ENCODE results near the gene TCEANC2.

TCEANC2 gene

GRCh38 chr1:54117815-54118563, 64.6 kb downstream of the TCEANC2 start:
- H3K27ac ChIP-seq (ENCODE audit: low read depth, low read length) = no peak overlapping the region
- H3K4me1 ChIP-seq (ENCODE audit: control insufficient read depth, insufficient read depth, low read length) = peaks cover 19% of the 10 kb centered on the region
- no peak overlapping the region for H3K4me3 ChIP-seq (ENCODE audit: low read depth, low read length)
- peaks cover 13% of the 10 kb centered on the region for H3K27me3 ChIP-seq (ENCODE audit: control insufficient read depth, insufficient read depth, low read length)
- H3K36me3 ChIP-seq (ENCODE audit: control insufficient read depth, insufficient read depth, low read length) = no peaks in the 10 kb centered on the region
- no peaks in the 10 kb centered on the region for H3K9me3 ChIP-seq (ENCODE audit: control insufficient read depth, insufficient read depth, low read depth, low read length)
- H3K9ac ChIP-seq (ENCODE audit: low read length) = no peak overlapping the region

DNA sequence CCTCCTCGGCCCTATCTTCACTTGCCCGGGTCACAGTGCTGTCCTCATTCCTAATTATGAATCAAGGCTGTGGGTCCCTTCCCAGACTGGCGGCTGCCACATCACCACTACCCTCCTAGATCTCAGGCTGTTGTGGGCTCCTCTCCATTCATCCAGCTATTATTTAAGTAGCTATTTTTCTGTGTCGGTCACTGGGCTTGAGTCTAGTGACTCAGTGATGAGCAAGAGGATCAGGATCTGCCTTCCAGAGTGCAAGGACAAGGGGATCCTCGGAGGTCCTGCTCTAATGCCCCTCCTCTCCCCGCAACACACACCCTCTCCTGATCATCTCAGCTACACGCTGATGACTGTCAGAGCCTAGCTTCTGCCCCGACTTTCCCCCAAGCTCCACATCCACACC, 65.3 kb downstream of the TCEANC2 start:
- H3K9ac ChIP-seq (ENCODE audit: low read length) = no peak overlapping the region

GRCh38 chr1:54120018-54120697, 66.8 kb downstream of the TCEANC2 start:
- Histone ChIP-seq H3K4me3 (ENCODE audit: low read depth, low read length) (no peak overlapping the region), H3K27me3 (ENCODE audit: control insufficient read depth, insufficient read depth, low read length) (peaks cover 15% of the 10 kb centered on the region), H3K4me1 (ENCODE audit: control insufficient read depth, insufficient read depth, low read length) (peaks cover 32% of the 10 kb centered on the region), H3K27ac (ENCODE audit: low read depth, low read length) (no peak overlapping the region), H3K36me3 (ENCODE audit: control insufficient read depth, insufficient read depth, low read length) (no peaks in the 10 kb centered on the region), H3K9me3 (ENCODE audit: control insufficient read depth, insufficient read depth, low read depth, low read length) (no peaks in the 10 kb centered on the region), H3K9ac (ENCODE audit: low read length) (no peak overlapping the region)

More for the DNA sequence above, 65.3 kb downstream of the TCEANC2 start:
- Histone ChIP-seq H3K27ac (ENCODE audit: low read depth, low read length) (no peak overlapping the region), H3K4me3 (ENCODE audit: low read depth, low read length) (no peak overlapping the region), H3K27me3 (ENCODE audit: control insufficient read depth, insufficient read depth, low read length) (peaks cover 15% of the 10 kb centered on the region), H3K9me3 (ENCODE audit: control insufficient read depth, insufficient read depth, low read depth, low read length) (no peaks in the 10 kb centered on the region), H3K36me3 (ENCODE audit: control insufficient read depth, insufficient read depth, low read length) (no peaks in the 10 kb centered on the region), H3K4me1 (ENCODE audit: control insufficient read depth, insufficient read depth, low read length) (peaks cover 19% of the 10 kb centered on the region)

- no peak overlapping the region for H3K27ac ChIP-seq (ENCODE audit: low read depth, low read length)
- peak overlapping the region; percentile 58 for H3K4me3 ChIP-seq (ENCODE audit: low read depth, low read length)
- no peaks in the 10 kb centered on the region for H3K36me3 ChIP-seq (ENCODE audit: control insufficient read depth, insufficient read depth, low read length)
- H3K4me1 ChIP-seq (ENCODE audit: control insufficient read depth, insufficient read depth, low read length) = peaks cover 32% of the 10 kb centered on the region
- H3K9ac ChIP-seq (ENCODE audit: low read length) = peak overlapping the region; percentile 2
- H3K9me3 ChIP-seq (ENCODE audit: control insufficient read depth, insufficient read depth, low read depth, low read length) = no peaks in the 10 kb centered on the region
- H3K27me3 ChIP-seq (ENCODE audit: control insufficient read depth, insufficient read depth, low read length) = peaks cover 15% of the 10 kb centered on the region
These were observed 67.5 kb downstream of the TCEANC2 start for GRCh38 chr1:54120698-54121481.

DNA sequence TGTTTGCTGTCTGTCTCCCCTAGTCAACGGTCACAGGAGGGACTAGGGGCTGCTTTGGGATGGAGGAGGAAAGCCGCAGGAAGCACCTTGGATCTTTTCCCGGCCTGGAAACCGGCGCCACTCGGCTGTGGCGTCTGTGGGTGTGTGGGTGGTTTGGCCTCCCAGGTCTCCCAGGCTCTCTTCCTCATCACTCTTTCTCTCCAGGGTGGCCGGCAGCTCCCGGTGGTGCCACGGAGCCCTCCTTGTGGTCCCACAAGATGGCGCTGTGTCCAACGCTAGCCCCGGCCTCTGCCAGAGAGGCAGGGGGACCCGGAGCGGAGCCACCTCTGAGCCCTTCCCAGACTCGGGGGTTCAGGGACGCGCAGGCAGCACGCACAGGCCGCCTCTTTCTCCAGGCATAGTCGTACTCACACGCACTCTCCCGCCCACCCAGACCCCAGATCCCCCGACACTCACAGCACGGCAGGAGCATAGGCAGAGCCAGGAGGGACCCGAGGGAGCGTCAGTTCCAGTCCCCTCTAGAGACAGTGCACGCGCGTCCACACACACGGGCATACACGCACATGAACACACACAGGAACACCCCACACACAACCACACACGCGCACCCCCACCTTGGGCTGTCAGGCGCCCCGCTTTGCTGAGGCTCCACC, 68.2 kb downstream of the TCEANC2 start:
- Histone ChIP-seq H3K9ac (ENCODE audit: low read length) (peak overlapping the region; percentile 2), H3K4me3 (ENCODE audit: low read depth, low read length) (peak overlapping the region; percentile 58), H3K9me3 (ENCODE audit: control insufficient read depth, insufficient read depth, low read depth, low read length) (no peaks in the 10 kb centered on the region), H3K36me3 (ENCODE audit: control insufficient read depth, insufficient read depth, low read length) (no peaks in the 10 kb centered on the region), H3K27ac (ENCODE audit: low read depth, low read length) (no peak overlapping the region), H3K27me3 (ENCODE audit: control insufficient read depth, insufficient read depth, low read length) (peaks cover 15% of the 10 kb centered on the region), H3K4me1 (ENCODE audit: control insufficient read depth, insufficient read depth, low read length) (peaks cover 31% of the 10 kb centered on the region)

DNA sequence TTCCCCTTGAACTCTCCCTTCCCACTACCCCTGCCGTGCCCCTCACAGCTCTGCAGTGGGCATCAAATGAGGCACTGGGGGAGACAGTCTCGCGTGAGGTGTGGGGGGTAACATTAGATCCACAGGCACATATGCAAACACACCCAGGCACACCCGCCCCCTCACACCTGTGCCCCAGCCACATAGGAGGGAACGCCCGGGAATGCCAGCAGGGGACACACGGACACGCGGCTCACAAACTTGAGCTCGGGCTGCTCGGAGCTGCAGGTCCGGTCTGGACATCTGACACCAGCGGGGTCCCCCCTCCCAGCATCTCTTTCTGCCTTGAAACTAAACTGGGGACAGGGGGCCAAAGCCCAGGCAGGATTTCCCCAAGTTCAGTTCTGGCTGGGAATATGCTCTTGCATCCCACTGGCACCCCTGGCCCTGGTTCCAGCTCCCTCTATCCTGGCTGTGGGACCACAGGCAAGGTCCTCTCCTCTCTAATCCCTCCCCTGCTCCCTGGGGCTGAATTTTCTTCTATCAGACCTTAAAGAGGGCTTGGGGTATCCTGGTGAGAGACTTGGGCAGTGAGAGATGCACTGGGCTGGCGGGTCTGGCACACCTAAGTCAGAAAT, 68.8 kb downstream of the TCEANC2 start:
- Histone ChIP-seq H3K27me3 (ENCODE audit: control insufficient read depth, insufficient read depth, low read length) (peaks cover 15% of the 10 kb centered on the region), H3K9ac (ENCODE audit: low read length) (no peak overlapping the region), H3K36me3 (ENCODE audit: control insufficient read depth, insufficient read depth, low read length) (no peaks in the 10 kb centered on the region), H3K9me3 (ENCODE audit: control insufficient read depth, insufficient read depth, low read depth, low read length) (no peaks in the 10 kb centered on the region), H3K27ac (ENCODE audit: low read depth, low read length) (no peak overlapping the region), H3K4me1 (ENCODE audit: control insufficient read depth, insufficient read depth, low read length) (peaks cover 29% of the 10 kb centered on the region), H3K4me3 (ENCODE audit: low read depth, low read length) (peak overlapping the region; percentile 58)

GRCh38 chr1:54122992-54123391, 69.6 kb downstream of the TCEANC2 start:
- H3K9me3 ChIP-seq (ENCODE audit: control insufficient read depth, insufficient read depth, low read depth, low read length) = no peaks in the 10 kb centered on the region
- no peak overlapping the region for H3K4me3 ChIP-seq (ENCODE audit: low read depth, low read length)
- H3K9ac ChIP-seq (ENCODE audit: low read length) = no peak overlapping the region
- peaks cover 29% of the 10 kb centered on the region for H3K4me1 ChIP-seq (ENCODE audit: control insufficient read depth, insufficient read depth, low read length)
- H3K27me3 ChIP-seq (ENCODE audit: control insufficient read depth, insufficient read depth, low read length) = peaks cover 15% of the 10 kb centered on the region
- H3K27ac ChIP-seq (ENCODE audit: low read depth, low read length) = no peak overlapping the region
- H3K36me3 ChIP-seq (ENCODE audit: control insufficient read depth, insufficient read depth, low read length) = no peaks in the 10 kb centered on the region

- H3K27ac ChIP-seq (ENCODE audit: low read depth, low read length) = no peak overlapping the region
- H3K9me3 ChIP-seq (ENCODE audit: control insufficient read depth, insufficient read depth, low read depth, low read length) = no peaks in the 10 kb centered on the region
- H3K4me1 ChIP-seq (ENCODE audit: control insufficient read depth, insufficient read depth, low read length) = peaks cover 26% of the 10 kb centered on the region
- H3K9ac ChIP-seq (ENCODE audit: low read length) = no peak overlapping the region
- H3K36me3 ChIP-seq (ENCODE audit: control insufficient read depth, insufficient read depth, low read length) = no peaks in the 10 kb centered on the region
- H3K4me3 ChIP-seq (ENCODE audit: low read depth, low read length) = no peak overlapping the region
- peaks cover 15% of the 10 kb centered on the region for H3K27me3 ChIP-seq (ENCODE audit: control insufficient read depth, insufficient read depth, low read length)
These were observed 71.1 kb downstream of the TCEANC2 start for GRCh38 chr1:54124472-54124871.

GRCh38 chr1:54124906-54125305, 71.5 kb downstream of the TCEANC2 start:
- no peak overlapping the region for H3K4me3 ChIP-seq (ENCODE audit: low read depth, low read length)
- no peaks in the 10 kb centered on the region for H3K36me3 ChIP-seq (ENCODE audit: control insufficient read depth, insufficient read depth, low read length)
- H3K9me3 ChIP-seq (ENCODE audit: control insufficient read depth, insufficient read depth, low read depth, low read length) = no peaks in the 10 kb centered on the region
- H3K27ac ChIP-seq (ENCODE audit: low read depth, low read length) = no peak overlapping the region
- H3K9ac ChIP-seq (ENCODE audit: low read length) = no peak overlapping the region
- peaks cover 15% of the 10 kb centered on the region for H3K27me3 ChIP-seq (ENCODE audit: control insufficient read depth, insufficient read depth, low read length)
- H3K4me1 ChIP-seq (ENCODE audit: control insufficient read depth, insufficient read depth, low read length) = peaks cover 26% of the 10 kb centered on the region

DNA sequence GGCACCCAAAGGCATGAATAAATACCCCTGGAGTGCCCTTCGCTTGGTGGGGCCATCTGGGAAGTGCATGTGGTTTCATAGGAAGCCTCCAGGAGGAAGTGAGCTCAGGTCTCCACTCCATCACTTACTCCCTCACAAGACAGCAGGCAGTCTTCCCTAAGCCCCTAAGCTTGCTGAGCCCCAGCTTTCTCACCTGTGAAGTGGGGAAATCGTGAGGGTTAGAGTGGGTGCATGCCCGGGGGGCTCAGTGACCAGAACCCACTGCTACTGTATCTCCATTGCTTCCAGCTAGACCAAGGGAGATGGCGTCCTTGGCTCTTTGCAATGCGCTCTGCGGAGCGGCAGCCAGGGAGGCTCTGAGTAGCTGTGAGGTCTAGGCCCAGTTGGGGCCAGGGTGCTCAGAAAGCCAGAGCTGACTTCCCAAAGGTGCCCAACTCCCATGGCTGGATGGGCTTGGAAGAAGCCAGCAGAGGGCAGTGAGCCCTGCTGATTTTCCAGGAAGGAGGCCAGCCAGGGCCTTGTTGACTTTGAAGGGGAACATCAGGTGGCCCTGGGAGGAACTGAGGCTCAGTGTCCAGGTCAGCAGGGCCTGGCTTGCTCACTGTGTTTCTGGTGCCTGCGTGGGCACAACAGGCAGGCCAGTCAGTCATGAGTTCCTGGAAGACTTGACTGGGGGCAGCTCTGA, 72.1 kb downstream of the TCEANC2 start:
- H3K27me3 ChIP-seq (ENCODE audit: control insufficient read depth, insufficient read depth, low read length) = peaks cover 15% of the 10 kb centered on the region
- no peaks in the 10 kb centered on the region for H3K36me3 ChIP-seq (ENCODE audit: control insufficient read depth, insufficient read depth, low read length)
- peaks cover 26% of the 10 kb centered on the region for H3K4me1 ChIP-seq (ENCODE audit: control insufficient read depth, insufficient read depth, low read length)
- no peak overlapping the region for H3K4me3 ChIP-seq (ENCODE audit: low read depth, low read length)
- H3K27ac ChIP-seq (ENCODE audit: low read depth, low read length) = no peak overlapping the region
- H3K9ac ChIP-seq (ENCODE audit: low read length) = no peak overlapping the region
- no peaks in the 10 kb centered on the region for H3K9me3 ChIP-seq (ENCODE audit: control insufficient read depth, insufficient read depth, low read depth, low read length)

Measured in HUES6 (cell line).